HG02938 (cell line): Measurements from ENCODE around the gene ADAMTS7.
"Not testable (repeated sequence)": the region's sequence is repeated elsewhere in the genome, so short reads cannot be mapped to it uniquely, and the experiment has no call there.

ENCODE experiments used
- ATAC-seq: cut with Tn5 transposase; IDR thresholded peaks from one replicate; pipeline ENCODE4 v1.9.1; 2021; ENCODE audit warnings: mild to moderate bottlenecking, moderate library complexity; ENCODE audit not compliant: unreplicated experiment

The ADAMTS7 gene

DNA sequence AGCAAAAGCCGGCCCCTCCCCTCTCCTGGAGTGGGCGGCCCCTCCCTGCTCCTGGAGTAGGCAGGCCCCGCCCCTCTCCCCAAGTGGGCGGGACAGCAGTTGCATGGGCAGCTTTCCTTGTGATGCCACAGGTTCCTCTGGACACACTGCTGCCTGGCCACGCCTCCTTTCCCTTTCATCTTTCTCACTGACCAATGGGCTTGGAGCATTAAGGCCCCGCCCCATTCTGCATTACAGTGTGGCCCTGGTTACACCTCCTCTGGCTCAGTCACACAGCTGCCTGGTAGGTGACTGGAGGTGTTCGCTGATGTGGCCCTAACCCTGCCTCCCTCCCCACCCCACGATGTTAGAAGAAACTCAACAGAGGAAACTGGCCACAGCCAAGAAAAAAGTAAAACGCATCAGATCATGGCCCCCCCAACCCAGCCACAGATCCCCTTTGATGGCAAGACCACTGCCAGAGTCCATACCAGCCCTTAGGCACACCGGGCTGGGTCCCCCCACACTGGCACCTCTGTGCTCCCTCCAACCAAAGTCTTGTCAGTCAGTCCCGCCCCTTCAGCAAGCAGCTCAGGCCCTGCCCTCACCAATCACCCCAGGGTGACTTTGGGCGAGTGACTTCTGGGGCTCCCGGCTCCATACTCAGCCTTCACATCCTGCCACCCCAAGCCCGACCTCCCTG, 84.3 kb downstream of the ADAMTS7 start:
- ATAC-seq, result no peak

DNA sequence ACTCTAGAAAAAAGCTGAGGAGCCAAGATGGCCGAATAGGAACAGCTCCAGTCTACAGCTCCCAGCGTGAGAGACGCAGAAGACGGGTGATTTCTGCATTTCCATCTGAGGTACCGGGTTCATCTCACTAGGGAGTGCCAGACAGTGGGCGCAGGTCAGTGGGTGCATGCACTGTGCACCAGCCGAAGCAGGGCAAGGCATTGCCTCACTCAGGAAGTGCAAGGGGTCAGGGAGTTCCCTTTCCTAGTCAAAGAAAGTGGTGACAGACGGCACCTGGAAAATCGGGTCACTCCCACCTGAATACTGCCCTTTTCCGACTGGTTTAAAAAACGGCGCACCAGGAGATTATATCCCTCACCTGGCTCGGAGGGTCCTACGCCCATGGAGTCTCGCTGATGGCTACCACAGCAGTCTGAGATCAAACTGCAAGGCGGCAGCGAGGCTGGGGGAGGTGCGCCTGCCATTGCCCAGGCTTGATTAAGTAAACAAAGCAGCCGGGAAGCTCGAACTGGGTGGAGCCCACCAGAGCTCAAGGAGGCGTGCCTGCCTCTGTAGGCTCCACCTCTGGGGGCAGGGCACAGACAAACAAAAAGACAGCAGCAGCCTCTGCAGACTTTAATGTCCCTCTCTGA, 91.3 kb downstream of the ADAMTS7 start:
- ATAC-seq, result not testable (repeated sequence)

DNA sequence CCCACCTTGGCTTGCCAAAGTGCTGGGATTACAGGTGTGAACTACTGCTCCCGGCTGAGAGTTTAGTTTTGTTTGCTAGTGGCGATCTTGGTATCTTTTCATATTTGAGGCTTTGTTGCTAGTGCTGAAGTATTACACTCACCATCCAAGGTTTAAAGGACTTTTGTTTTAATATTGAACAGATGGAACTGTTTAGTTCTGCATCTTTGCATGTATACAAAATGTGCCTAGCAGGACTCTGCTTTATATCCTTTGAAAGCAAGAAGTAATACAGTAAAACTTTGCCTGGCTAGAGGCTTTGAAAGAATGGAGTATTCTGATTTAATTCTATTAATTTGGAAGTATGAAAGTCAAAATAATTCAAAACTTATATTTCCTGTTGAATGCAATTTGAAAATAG, 92.4 kb downstream of the ADAMTS7 start:
- no peak for ATAC-seq

DNA sequence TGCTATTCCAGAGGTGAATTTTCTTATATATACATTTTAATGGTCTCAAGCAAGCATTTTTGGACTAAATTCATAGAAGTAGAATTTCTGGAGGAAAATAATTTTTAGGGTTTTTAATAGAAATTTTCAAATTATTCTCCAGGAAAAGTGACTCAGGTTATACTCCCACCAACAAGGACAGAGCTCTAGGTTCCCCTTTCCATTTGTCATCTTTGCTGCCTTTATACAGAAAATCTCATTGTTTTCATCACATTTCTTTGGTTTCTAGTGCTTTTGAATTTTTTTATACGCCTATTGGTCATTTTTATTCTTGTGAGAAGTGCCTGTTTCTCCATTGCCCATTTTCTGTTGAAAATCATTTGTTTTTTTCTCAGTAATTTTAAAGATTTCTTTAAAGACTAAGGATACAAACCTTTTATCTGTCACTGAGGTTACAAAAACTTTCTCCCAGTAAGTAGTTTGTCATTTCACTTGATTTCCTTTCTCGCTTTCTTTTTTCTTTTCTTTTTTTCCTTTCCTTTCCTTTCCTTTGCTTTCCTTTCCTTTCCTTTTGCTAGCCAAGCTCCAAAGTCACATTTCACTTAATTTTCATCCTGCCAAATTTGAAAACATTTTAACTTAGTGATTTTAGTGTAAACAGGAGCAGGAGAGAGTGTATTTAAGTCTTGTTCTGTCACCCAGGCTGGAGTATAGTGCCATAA, 93.2 kb downstream of the ADAMTS7 start:
- ATAC-seq, result no peak

DNA sequence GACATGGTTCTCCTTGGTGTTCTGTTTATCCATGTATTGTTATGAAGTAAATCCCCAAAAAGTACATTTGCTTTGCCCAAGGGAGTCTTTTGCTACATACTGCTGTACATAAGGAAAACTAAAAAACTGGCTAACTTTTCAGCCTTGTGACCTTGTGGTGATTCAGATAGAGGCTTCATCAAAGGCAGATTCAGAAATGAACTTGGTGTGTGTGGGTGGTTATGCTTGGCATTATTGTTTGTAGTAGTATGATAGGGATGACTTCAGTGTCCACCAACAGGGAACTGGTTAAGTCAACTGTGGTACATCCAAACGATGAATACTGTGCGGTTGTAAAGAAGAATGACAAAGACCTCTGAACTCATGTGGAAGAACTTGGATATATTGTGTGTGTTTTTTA, 94.6 kb downstream of the ADAMTS7 start:
- no peak for ATAC-seq

DNA sequence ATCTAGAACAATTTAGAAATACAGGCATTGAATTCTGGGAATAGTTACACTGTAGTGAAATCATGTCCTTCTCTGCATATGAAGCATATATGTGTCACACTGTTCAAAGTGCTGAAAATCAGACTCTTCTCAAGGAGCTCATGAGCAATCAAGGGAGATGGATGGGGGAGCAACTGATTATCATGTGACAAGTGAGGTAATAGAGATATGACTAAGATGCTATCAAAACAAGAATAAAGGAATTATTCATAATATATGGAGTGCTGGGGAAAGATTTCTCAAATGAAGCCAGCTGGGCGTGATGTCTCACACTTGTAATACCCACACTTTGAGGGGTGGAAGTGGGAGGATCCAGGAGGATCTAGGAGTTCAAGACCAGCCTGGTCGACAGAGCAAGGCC, 95.3 kb downstream of the ADAMTS7 start:
- no peak for ATAC-seq

DNA sequence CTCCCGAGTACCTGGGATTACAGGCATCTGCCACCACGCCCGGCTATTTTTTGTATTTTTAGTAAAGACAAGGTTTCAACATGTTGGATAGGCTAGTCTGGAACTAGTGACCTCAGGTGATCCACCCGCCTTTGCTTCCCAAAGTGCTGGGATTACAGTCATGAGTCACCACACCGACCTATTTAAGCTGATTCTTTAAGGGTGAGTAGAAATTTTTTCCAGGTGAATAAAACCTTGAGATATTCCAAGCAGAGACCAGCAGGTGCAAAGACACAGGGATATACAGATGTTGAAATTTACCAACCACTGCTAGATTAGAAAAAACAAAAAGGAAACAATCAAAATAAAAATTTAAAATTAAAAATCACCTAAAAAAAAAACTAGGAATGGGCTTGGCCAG, 95.8 kb downstream of the ADAMTS7 start:
- no peak for ATAC-seq

DNA sequence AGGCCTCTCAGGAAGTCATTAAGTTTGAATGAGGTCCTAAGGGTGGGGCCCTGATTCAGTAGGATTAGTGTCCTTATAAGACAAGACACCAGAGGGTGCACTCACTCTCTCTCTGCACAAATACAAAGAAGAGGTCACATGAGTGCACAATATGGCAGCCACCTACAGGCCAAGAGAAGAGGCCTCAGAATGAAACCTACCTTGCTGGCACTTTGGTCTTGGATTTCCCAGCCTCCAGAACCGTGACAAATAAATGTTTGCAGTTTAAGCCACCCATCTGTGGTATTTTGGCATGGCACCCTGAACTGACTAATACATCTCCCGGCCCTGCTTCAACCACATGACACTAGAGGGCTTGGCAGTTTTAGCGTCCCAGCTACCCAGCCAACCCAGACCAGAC, 96.4 kb downstream of the ADAMTS7 start:
- no peak for ATAC-seq

DNA sequence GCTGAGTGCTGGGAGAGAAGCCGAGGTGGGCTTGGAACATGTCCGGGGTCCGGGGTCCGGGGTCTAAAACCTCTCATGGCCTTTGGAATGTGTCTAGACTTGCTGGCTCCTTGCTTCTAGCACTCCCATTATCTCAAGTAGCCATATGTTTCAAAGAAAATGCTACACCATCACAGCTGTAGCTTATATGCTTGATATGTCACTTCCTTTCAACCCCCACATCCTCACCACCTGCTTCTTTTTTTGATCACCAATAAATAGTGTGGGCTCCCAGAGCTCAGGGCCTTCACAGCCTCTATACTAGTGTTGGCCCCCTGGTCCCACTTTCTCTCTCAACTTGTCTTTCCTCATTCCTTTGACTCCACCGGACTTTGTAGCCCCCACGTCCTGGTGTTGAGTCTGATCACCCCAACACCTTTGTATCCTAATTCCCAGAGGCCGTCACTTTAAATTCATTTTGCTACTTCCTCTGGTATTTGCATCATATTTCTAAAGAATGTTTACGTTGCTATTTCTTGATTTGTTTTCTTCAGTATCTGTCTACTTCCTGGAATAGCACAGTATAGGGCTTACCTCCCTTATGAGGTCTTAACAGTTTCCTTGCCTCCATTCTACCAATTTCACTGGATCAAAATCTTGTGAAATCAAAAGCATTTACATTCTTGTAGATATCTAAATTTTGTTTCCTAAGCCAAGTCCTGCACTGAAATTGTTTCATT, 98.3 kb downstream of the ADAMTS7 start:
- ATAC-seq, result no peak

DNA sequence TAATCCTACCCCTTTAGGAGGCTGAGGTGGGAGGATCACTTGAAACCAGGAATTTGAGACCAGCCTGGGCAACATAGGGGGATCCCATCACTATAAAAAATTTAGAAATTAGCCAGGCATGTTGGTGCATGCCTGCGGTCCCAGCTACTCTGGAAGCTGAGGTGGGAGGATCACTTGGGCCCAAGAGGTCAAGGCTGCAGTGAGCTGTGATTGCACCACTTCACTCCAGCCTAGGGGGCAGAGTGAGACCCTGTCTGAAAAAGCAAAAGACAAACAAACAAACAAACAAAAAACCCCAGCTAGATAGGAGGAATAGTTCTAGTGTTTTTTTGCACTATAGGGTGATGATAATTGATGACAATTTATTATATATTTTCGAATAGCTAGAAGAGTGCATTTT, 99.6 kb downstream of the ADAMTS7 start:
- ATAC-seq, result no peak

DNA sequence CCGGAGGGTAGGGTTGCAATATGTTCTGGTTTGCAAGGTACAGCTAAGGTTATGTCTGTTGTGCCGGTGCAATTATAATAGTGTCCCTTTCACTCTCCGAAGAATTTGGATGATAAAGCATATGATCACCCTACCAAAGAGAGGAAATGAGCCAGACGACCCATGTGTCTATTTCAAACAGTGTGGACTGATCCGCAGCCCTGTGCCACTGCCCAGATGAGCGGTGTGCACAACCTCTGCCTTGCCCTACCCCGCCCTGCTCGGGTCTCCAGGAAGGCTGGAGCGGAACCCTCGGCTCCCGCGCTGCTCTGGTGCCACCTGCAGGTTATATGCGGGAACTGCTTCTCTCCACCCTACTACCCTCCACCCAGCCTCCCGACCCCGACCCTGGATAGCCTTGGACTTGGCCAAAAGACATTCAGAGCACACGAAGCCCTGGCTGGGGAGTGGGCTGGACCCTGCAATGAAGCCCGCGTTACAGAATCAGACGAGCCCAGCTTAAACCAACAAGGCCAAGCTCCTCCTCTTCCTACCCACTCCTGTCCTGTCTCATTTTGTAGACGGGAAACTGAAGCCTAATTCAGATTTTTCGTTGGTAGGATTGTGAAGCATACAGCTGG, 101.9 kb downstream of the ADAMTS7 start:
- ATAC-seq, result no peak
